Gastroesophageal sphincter (tissue), 4 donors: ENCODE measurements around the gene AK8. TPM values are rescaled to one million over a fixed set of nuclear protein-coding genes. Genes with fewer than 3 reads are reported as not detected.

Experiments
- ATAC-seq: fragments of 150-250 bp; one replicate; pipeline ENCODE4 v1.9.1; 2016; ENCODE audit warnings: mild to moderate bottlenecking, moderate library complexity
- H3K27ac ChIP-seq, 4 donors: fragments of 200-600 bp; sonication (generic) in 3 of 4; 1 replicate in 3 of 4; 2 replicates in 1 of 4; pipeline ENCODE4 v1.5.1; 2016 to 2019
- H3K27me3 ChIP-seq: fragments of 200-600 bp; sonication (generic); one replicate; pipeline ENCODE4 v1.5.1; 2019
- H3K36me3 ChIP-seq, 2 donors: fragments of 200-600 bp; sonication (generic); one replicate each; pipeline ENCODE4 v1.5.1; 2019; ENCODE audit warnings: control low read depth in 1 of 2
- H3K4me1 ChIP-seq, 3 donors: fragments of 200-600 bp; sonication (generic); 1 replicate in 2 of 3; 2 replicates in 1 of 3; pipeline ENCODE4 v1.5.1; 2016 to 2019; ENCODE audit warnings: control low read depth in 2 of 3
- H3K4me3 ChIP-seq, 2 donors: fragments of 200-600 bp; sonication (generic); one replicate each; pipeline ENCODE4 v1.5.1; 2019; ENCODE audit warnings: mild to moderate bottlenecking in 1 of 2, moderate library complexity in 1 of 2
- H3K9me3 ChIP-seq, 3 donors: fragments of 200-600 bp; sonication (generic); one replicate each; pipeline ENCODE4 v1.5.1; 2017 to 2019; ENCODE audit warnings: control low read depth in 2 of 3
- EP300 ChIP-seq: sonication (generic); formaldehyde crosslinking; IDR thresholded peaks from one replicate; pipeline ENCODE4 v1.6.1; 2017; ENCODE audit warnings: antibody characterized with exemption, mild to moderate bottlenecking
- POLR2A ChIP-seq, 2 donors: fragments of 450-650 bp; IDR thresholded peaks; one replicate each; pipeline ENCODE4 v1.6.1; 2017; ENCODE audit warnings: antibody characterized with exemption in 2 of 2, mild to moderate bottlenecking in 2 of 2, moderate library complexity in 1 of 2
- POLR2AphosphoS5 ChIP-seq: sonication (generic); formaldehyde crosslinking; IDR thresholded peaks from one replicate; pipeline ENCODE4 v1.6.1; 2017; ENCODE audit warnings: antibody characterized with exemption
- WGBS, 2 donors: methylation state at CpG; one replicate each; pipeline ENCODE4 v1.1.5; 2018; ENCODE audit warnings: low coverage in 1 of 2; 5-methylcytosine and 5-hydroxymethylcytosine counted together
- total RNA-seq, 4 donors: library from RNA; depleted of rRNA; stranded (reverse); fragments of >200 nt; gene quantifications; one replicate each; pipeline ENCODE4 v1.1.0, GENCODE V29; 2016
- TF ChIP-seq, protein P1 (sequence below), 4 experiments: fragments of 200-600 bp in 2 of 4; fragments of 450-650 bp in 2 of 4; sonication (generic) in 1 of 4; IDR thresholded peaks; one replicate each; pipeline ENCODE4 v1.5.1; 2017 to 2019; ENCODE audit warnings: antibody characterized with exemption in 4 of 4, mild to moderate bottlenecking in 2 of 4, moderate library complexity in 2 of 4

Gene AK8
- total RNA-seq, 4 donors from 2014 or later = 0.31 to 0.81 (median 0.63) TPM

DNA sequence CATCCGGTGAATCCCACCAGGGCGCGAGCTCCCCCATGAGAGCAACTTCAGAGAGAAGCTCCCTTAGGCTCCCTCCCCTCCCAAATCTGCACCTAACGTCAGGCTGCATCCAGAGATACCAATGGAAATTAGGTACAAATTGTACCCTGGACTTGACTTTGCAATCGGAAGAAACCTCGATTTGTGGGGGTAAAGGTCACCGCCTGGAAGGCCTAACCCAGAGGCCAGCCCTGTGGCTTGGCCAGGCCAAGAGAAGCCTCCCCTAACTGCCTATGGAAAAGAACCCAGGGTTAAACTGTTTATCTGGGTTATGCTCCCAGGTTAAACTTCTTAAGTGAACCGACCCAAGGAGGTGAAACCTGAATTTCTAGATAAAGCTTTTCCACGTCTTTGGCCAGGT lies 127.4 kb downstream of the AK8 start:
- Histone ChIP-seq H3K4me1 (no peaks in the 10 kb centered on the region), H3K9me3 (no peaks in the 10 kb centered on the region), H3K27me3 (peaks cover 15% of the 10 kb centered on the region), H3K36me3 (no peaks in the 10 kb centered on the region), H3K4me3 (no peak overlapping the region), H3K27ac (no peak overlapping the region)
- TF ChIP-seq, protein P1, sequence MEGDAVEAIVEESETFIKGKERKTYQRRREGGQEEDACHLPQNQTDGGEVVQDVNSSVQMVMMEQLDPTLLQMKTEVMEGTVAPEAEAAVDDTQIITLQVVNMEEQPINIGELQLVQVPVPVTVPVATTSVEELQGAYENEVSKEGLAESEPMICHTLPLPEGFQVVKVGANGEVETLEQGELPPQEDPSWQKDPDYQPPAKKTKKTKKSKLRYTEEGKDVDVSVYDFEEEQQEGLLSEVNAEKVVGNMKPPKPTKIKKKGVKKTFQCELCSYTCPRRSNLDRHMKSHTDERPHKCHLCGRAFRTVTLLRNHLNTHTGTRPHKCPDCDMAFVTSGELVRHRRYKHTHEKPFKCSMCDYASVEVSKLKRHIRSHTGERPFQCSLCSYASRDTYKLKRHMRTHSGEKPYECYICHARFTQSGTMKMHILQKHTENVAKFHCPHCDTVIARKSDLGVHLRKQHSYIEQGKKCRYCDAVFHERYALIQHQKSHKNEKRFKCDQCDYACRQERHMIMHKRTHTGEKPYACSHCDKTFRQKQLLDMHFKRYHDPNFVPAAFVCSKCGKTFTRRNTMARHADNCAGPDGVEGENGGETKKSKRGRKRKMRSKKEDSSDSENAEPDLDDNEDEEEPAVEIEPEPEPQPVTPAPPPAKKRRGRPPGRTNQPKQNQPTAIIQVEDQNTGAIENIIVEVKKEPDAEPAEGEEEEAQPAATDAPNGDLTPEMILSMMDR (IDR thresholded peaks at IDR 0.05) = no peak
- TF ChIP-seq POLR2AphosphoS5 (no peak), EP300 (no peak), POLR2A (IDR thresholded peaks at IDR 0.05) (no peak)
- ATAC-seq = no peak
- WGBS, 2 donors = 80 to 91% methylated on average over 1 to 4 of the region's 9 CpGs

DNA sequence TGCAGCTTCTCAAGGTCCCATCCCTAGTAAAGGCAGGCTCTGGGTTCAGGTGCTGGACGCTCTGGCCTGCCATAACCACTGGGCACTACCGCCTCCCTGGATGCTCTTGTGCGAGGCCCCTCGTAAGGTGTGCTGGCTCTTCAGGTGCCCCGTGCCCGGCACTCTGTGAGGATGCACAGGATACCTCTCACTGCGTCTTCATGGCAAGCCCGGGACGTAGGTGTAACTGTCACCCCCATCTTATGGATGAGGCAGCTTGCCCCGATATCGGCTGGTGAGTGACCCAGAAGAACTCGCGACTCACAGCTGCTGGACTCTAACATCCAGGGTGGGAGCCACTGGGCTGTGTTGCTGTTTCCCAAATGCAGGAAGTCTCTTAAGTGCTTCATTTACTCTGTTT lies 128.8 kb downstream of the AK8 start:
- 66% methylated on average over 7 of the region's 13 CpGs; no CpG with 5 or more reads in 1 of the 2 donors for WGBS, 2 donors
- Histone ChIP-seq H3K27ac (no peak overlapping the region), H3K36me3 (no peaks in the 10 kb centered on the region), H3K27me3 (peaks cover 29% of the 10 kb centered on the region), H3K4me1 (peaks cover 0 to 11% (median 0%) of the 10 kb centered on the region in 3 donors), H3K4me3 (no peak overlapping the region), H3K9me3 (no peaks in the 10 kb centered on the region)
- no peak for ATAC-seq
- TF ChIP-seq EP300 (no peak), POLR2AphosphoS5 (no peak), POLR2A (IDR thresholded peaks at IDR 0.05) (no peak)
- TF ChIP-seq, protein P1 (IDR thresholded peaks at IDR 0.05) = no peak

DNA sequence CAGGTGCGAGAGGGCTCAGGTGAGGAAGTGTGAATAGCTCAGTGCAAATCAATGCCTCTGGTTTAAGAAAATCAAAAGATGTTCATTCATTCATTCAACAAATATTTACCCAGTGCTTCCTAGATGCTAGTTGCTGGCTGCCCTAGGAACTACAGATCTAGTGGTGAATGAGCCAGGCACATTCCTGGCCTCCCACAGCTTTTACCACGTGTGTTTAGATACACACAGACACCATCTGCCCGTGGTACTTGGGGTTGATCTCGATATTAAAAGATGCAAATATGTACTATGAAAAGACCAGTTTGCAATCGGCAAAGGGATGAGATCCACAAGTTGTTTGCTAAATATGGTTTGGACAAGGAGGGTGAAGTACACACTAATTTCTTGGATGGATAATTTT lies 129.6 kb downstream of the AK8 start:
- TF ChIP-seq, protein P1 (IDR thresholded peaks at IDR 0.05) = no peak
- TF ChIP-seq POLR2AphosphoS5 = no peak
- no peak for TF ChIP-seq POLR2A (IDR thresholded peaks at IDR 0.05)
- TF ChIP-seq EP300 = no peak
- 51 to 52% methylated on average over 5 of the region's 5 CpGs for WGBS, 2 donors
- H3K9me3 ChIP-seq = no peaks in the 10 kb centered on the region

DNA sequence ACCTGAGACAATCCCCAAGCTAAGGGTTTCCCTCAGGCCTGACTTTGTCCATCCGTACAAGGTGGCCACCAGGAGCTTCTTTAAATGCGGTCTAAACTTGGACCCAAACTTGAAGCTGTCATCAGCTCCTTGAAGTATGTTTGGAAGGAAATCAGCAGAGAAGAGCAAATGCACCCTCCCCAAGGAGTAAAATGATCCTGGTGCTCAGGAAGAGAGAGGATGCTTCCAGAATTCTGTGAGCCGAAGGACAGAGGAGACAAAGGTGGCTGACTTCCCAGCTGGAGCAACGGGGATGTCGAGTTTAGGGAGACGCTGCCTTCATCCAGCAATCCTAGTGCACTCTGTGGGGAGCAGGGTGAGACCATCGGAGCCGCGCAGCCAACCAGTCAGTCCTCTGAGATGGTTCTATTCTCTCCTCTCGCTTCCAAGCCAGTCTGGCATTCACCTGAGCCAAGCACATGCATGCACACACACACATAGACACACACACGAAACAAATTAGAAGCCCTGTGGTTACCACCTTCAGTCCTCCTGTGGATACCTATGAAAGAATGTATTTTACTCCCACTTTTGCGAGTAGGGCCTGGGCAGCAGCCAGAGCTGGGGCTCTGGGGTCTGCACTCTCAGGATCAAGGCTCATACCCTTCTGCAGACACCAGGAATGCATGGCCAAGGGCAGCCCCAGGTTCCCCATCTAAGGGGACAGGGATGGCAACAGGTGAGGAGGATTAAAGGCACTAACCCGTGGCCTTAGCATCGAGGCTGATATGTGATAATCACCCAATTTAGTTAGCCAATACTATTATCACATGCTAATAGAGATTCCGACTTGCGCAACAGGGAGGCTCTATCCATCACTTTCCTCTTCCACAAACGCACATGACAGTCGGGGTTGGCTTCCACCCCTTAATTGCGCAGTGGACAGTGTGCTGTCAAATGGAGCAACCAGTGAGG lies 132.1 kb downstream of the AK8 start:
- 82% methylated on average over 18 of the region's 19 CpGs; no CpG with 5 or more reads in 1 of the 2 donors for WGBS, 2 donors
- no peaks in the 10 kb centered on the region for H3K36me3 ChIP-seq
- H3K9me3 ChIP-seq = no peaks in the 10 kb centered on the region
- H3K27ac ChIP-seq = no peak overlapping the region
- ATAC-seq = no peak
- peaks cover 54% of the 10 kb centered on the region for H3K27me3 ChIP-seq
- TF ChIP-seq POLR2A (IDR thresholded peaks at IDR 0.05) (no peak), POLR2AphosphoS5 (no peak), EP300 (no peak)
- TF ChIP-seq, protein P1 (IDR thresholded peaks at IDR 0.05) = no peak
- H3K4me1 ChIP-seq = peaks cover 0 to 18% (median 0%) of the 10 kb centered on the region in 3 donors
- H3K4me3 ChIP-seq = no peak overlapping the region

More for the DNA sequence above, 129.6 kb downstream of the AK8 start:
- Histone ChIP-seq H3K36me3 (no peaks in the 10 kb centered on the region), H3K4me1 (peaks cover 0 to 18% (median 0%) of the 10 kb centered on the region in 3 donors), H3K27ac (no peak overlapping the region), H3K4me3 (no peak overlapping the region), H3K27me3 (peaks cover 33% of the 10 kb centered on the region)
- no peak for ATAC-seq
